GM23248 (cell line): ENCODE data around the gene TNXB. TPM values are rescaled to one million over a fixed set of nuclear protein-coding genes. Genes with fewer than 3 reads are reported as not detected.
A peak's percentile ranks its signal among the peaks of the same experiment; 100 is the strongest.

Experiments
- DNase-seq: peaks from one replicate; pipeline ENCODE4 v3.0.0-alpha.2; 2015
- H2AFZ ChIP-seq: fragments of 200-600 bp; sonication (generic); 2 replicates; pipeline ENCODE4 v1.6.1; 2016; ENCODE audit warnings: antibody characterized with exemption
- H3F3A ChIP-seq: fragments of 200-600 bp; sonication (generic); 2 replicates; pipeline ENCODE4 v1.6.1; 2016; ENCODE audit warnings: mild to moderate bottlenecking, antibody characterized with exemption, mixed run types; ENCODE audit not compliant: insufficient read depth
- H3K27ac ChIP-seq: fragments of 200-600 bp; sonication (generic); 2 replicates; pipeline ENCODE4 v1.5.1; 2016; ENCODE audit warnings: mild to moderate bottlenecking
- H3K27me3 ChIP-seq: fragments of 200-600 bp; sonication (generic); replicated peaks from 2 replicates; pipeline ENCODE4 v1.6.1; 2016; ENCODE audit warnings: mild to moderate bottlenecking; ENCODE audit not compliant: insufficient read depth
- H3K36me3 ChIP-seq: fragments of 200-600 bp; sonication (generic); 2 replicates; pipeline ENCODE4 v1.6.1; 2016; ENCODE audit warnings: low read depth, mild to moderate bottlenecking
- H3K4me1 ChIP-seq: fragments of 200-600 bp; sonication (generic); 2 replicates; pipeline ENCODE4 v1.6.1; 2016; ENCODE audit warnings: mild to moderate bottlenecking; ENCODE audit not compliant: insufficient read depth
- H3K4me2 ChIP-seq: fragments of 200-600 bp; sonication (generic); one replicate; pipeline ENCODE4 v1.6.1; 2016; ENCODE audit warnings: mild to moderate bottlenecking; ENCODE audit not compliant: unreplicated experiment
- H3K4me3 ChIP-seq: fragments of 200-600 bp; sonication (generic); 2 replicates; pipeline ENCODE4 v1.5.1; 2016; ENCODE audit warnings: mild to moderate bottlenecking
- H3K79me2 ChIP-seq: fragments of 200-600 bp; sonication (generic); 2 replicates; pipeline ENCODE4 v1.6.1; 2016; ENCODE audit warnings: mild to moderate bottlenecking; ENCODE audit not compliant: insufficient read depth
- H3K9ac ChIP-seq: fragments of 200-600 bp; sonication (generic); 2 replicates; pipeline ENCODE4 v1.6.1; 2016; ENCODE audit warnings: mild to moderate bottlenecking
- H3K9me2 ChIP-seq: fragments of 200-600 bp; sonication (generic); 2 replicates; pipeline ENCODE4 v1.6.1; 2016; ENCODE audit warnings: mixed run types, mild to moderate bottlenecking, moderate library complexity; ENCODE audit not compliant: insufficient read depth
- H3K9me3 ChIP-seq: fragments of 200-600 bp; sonication (generic); one replicate; pipeline ENCODE4 v1.6.1; 2017; ENCODE audit warnings: low read depth
- H4K20me1 ChIP-seq: fragments of 200-600 bp; sonication (generic); 2 replicates; pipeline ENCODE4 v1.6.0; 2016; ENCODE audit not compliant: insufficient read depth
- EZH2 ChIP-seq: fragments of 200-600 bp; sonication (generic); IDR thresholded peaks from 2 replicates; pipeline ENCODE4 v1.6.1; 2018; ENCODE audit warnings: antibody characterized with exemption, mild to moderate bottlenecking; ENCODE audit not compliant: insufficient read depth, poor library complexity, severe bottlenecking
- EZH2phosphoT487 ChIP-seq: fragments of 200-600 bp; sonication (generic); IDR thresholded peaks from 2 replicates; pipeline ENCODE4 v1.6.1; 2018; ENCODE audit warnings: antibody characterized with exemption, moderate library complexity, mild to moderate bottlenecking, low read depth; ENCODE audit not compliant: insufficient read depth
- WGBS, 2 experiments: methylation state at CpG; one replicate each; pipeline ENCODE4 v1.1.6; 2015 to 2017; ENCODE audit warnings: low lambda C conversion rate in 2 of 2, low coverage in 1 of 2; ENCODE audit errors: missing lambda C conversion rate in 2 of 2; 5-methylcytosine and 5-hydroxymethylcytosine counted together
- in situ Hi-C: fragments of 300-500 bp; cut with MboI; formaldehyde crosslinking; loops from 2 replicates; pipeline ENCODE4 v1.15.0; 2020
- polyA plus RNA-seq: library from polyadenylated mRNA; unstranded; fragments of >200 nt; fragmentation: Nextera tagmentation; extraction: Ambion mirVana; gene quantifications from 2 replicates; pipeline ENCODE4 v1.2.1, GENCODE V29; 2016
- total RNA-seq: library from RNA; depleted of rRNA; stranded (reverse); fragments of >200 nt; shearing (Covaris generic); gene quantifications from 2 replicates; pipeline ENCODE4 v1.2.3, GENCODE V29; 2014; rRNA removed

Gene TNXB
- total RNA-seq, result 23.5 and 23.8 TPM in 2 replicates
- 5.2 TPM in 2 replicates for polyA plus RNA-seq

DNA sequence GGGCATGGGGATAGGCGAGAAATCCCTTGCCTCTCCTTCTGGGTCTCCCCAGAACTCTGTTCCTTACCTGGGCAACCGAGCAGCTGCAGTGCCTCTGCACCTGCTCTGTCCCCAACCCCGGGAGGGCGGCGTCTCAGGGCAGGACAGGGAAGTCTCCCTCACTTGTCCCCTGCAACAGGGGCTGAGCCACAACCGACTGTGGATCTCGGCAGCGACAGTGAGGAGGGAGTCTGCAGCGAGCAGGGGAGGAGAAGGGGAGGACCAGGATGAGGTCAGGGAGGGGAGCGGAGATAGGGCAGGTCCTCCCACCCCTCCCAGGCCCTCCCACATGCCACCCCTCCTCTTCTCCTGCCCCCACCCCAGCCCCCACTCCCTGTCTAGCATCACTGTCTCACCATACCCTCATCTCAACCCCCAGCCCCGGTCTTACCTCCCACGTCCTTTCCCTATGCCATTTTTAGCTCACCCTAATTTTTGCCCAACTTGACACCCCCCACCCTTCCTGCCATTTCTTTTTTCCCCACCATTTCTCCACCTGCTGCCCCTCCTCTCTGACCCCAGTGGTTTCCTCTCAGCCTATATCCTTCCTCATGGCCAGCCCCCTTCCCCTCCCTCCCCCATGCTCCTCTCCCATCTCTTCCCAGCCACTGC is at the start of gene TNXB:
TNXB (minus strand) TSS at position 225 of the 651 bp plus-strand sequence. CDS start 11,140 bp downstream, outside the sequence.
- peak within 1 kb of the TSS; percentile 71 for H3K9ac ChIP-seq
- no peaks in the 10 kb centered on the region for H3K27me3 ChIP-seq
- WGBS, 2 experiments, result 6 to 8% methylated on average over 8 to 12 of the region's 12 CpGs
- peaks cover 16% of the 10 kb centered on the region for H3F3A ChIP-seq
- H3K9me2 ChIP-seq, result no peaks in the 10 kb centered on the region
- no peak within 1 kb of the TSS for H2AFZ ChIP-seq
- DNase-seq, result no peak
- in situ Hi-C loops, result no loop called here
- no peaks in the 10 kb centered on the region for H3K9me3 ChIP-seq
- H4K20me1 ChIP-seq, result no peaks in the 10 kb centered on the region
- H3K4me3 ChIP-seq, result peak within 1 kb of the TSS; percentile 64
- peak within 1 kb of the TSS; percentile 40 for H3K27ac ChIP-seq
- no peaks in the 10 kb centered on the region for H3K79me2 ChIP-seq
- TF ChIP-seq EZH2, result no peak
- TF ChIP-seq EZH2phosphoT487, result no peak
- peaks cover 51% of the 10 kb centered on the region for H3K4me1 ChIP-seq
- no peaks in the 10 kb centered on the region; the same call in 1 of the 2 replicates for H3K36me3 ChIP-seq
- peak within 1 kb of the TSS; percentile 81 for H3K4me2 ChIP-seq

GRCh38 chr6:32158052-32158451 is 48.9 kb upstream of the TNXB start:
- Histone ChIP-seq H3K9me3 (no peaks in the 10 kb centered on the region), H3K27me3 (no peaks in the 10 kb centered on the region), H3K4me1 (peaks cover 8% of the 10 kb centered on the region; the same call in 1 of the 2 replicates), H2AFZ (no peak overlapping the region), H3K36me3 (peaks cover 11% of the 10 kb centered on the region; the same call in 1 of the 2 replicates), H3K4me3 (no peak overlapping the region), H3K27ac (no peak overlapping the region), H3F3A (peaks cover 2% of the 10 kb centered on the region; the same call in 1 of the 2 replicates), H4K20me1 (no peaks in the 10 kb centered on the region), H3K9ac (no peak overlapping the region), H3K4me2 (no peak overlapping the region), H3K79me2 (peaks cover 24% of the 10 kb centered on the region), H3K9me2 (no peaks in the 10 kb centered on the region)
- TF ChIP-seq EZH2phosphoT487, result no peak
- no peak for DNase-seq
- in situ Hi-C loops, result no loop called here

DNA sequence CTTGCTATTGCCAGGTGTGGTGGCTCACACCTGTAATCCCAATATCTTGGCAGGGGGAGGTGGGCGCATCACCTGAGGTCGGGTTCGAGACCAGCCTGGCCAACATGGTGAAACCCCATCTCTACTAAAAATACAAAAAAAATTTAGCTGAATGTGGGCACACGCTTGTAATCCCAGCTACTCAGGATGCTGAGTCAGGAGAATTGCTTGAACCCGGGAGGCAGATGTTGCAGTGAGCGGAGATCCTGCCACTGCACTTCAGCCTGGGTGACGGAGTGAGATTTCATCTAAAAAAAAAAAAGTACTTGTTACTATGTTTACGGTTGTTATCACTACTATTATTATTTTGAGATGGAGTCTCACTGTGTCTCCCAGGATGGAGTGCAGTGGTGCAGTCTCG is 47.8 kb upstream of the TNXB start:
- H3K27me3 ChIP-seq, result no peaks in the 10 kb centered on the region
- in situ Hi-C loops, result no loop called here
- no peaks in the 10 kb centered on the region for H3K9me2 ChIP-seq
- H3K4me2 ChIP-seq, result no peak overlapping the region
- H2AFZ ChIP-seq, result no peak overlapping the region
- TF ChIP-seq EZH2 (no peak), EZH2phosphoT487 (no peak)
- H3K9ac ChIP-seq, result no peak overlapping the region
- WGBS, 2 experiments, result 83 to 84% methylated on average over 9 of the region's 9 CpGs
- no peaks in the 10 kb centered on the region for H3K9me3 ChIP-seq
- no peaks in the 10 kb centered on the region for H4K20me1 ChIP-seq
- H3K4me1 ChIP-seq, result peaks cover 19% of the 10 kb centered on the region
- peaks cover 9% of the 10 kb centered on the region; the same call in 1 of the 2 replicates for H3F3A ChIP-seq
- H3K27ac ChIP-seq, result no peak overlapping the region
- peaks cover 28% of the 10 kb centered on the region for H3K79me2 ChIP-seq
- H3K36me3 ChIP-seq, result peaks cover 11% of the 10 kb centered on the region; the same call in 1 of the 2 replicates
- no peak for DNase-seq
- no peak overlapping the region for H3K4me3 ChIP-seq

GRCh38 chr6:32154514-32155161 is 45.5 kb upstream of the TNXB start:
- Histone ChIP-seq H3K4me1 (peaks cover 20% of the 10 kb centered on the region), H2AFZ (peak overlapping the region; percentile 97), H3K9ac (peak overlapping the region; percentile 91), H3K9me2 (no peaks in the 10 kb centered on the region), H3K36me3 (peaks cover 11% of the 10 kb centered on the region; the same call in 1 of the 2 replicates), H3K9me3 (no peaks in the 10 kb centered on the region), H4K20me1 (no peaks in the 10 kb centered on the region), H3K27me3 (no peaks in the 10 kb centered on the region), H3K79me2 (peaks cover 28% of the 10 kb centered on the region), H3K27ac (peak overlapping the region; percentile 91), H3F3A (peaks cover 9% of the 10 kb centered on the region; the same call in 1 of the 2 replicates), H3K4me3 (peak overlapping the region; percentile 94), H3K4me2 (peak overlapping the region; percentile 93)
- in situ Hi-C loops, result no loop called here
- TF ChIP-seq EZH2phosphoT487 (no peak), EZH2 (no peak)
- peak; percentile 86 for DNase-seq
- 2 to 7% methylated on average over 33 to 34 of the region's 34 CpGs for WGBS, 2 experiments
